H54 (cell line): ENCODE data around the gene CFAP46.

Experiments
- DNase-seq: peaks from one replicate; pipeline ENCODE4 v3.0.0; 2011; ENCODE audit warnings: low spot score, mixed read lengths; ENCODE audit not compliant: insufficient read length
- FAIRE-seq: peaks from 3 replicates; lab custom pipeline; 2011; peaks lifted over from hg19 to GRCh38; lab: Jason Lieb, UNC
- POLR2A ChIP-seq: IDR thresholded peaks from 2 replicates; pipeline ENCODE4 v1.6.1; 2011; ENCODE audit warnings: low read depth, mild to moderate bottlenecking, low read length

Gene CFAP46

DNA sequence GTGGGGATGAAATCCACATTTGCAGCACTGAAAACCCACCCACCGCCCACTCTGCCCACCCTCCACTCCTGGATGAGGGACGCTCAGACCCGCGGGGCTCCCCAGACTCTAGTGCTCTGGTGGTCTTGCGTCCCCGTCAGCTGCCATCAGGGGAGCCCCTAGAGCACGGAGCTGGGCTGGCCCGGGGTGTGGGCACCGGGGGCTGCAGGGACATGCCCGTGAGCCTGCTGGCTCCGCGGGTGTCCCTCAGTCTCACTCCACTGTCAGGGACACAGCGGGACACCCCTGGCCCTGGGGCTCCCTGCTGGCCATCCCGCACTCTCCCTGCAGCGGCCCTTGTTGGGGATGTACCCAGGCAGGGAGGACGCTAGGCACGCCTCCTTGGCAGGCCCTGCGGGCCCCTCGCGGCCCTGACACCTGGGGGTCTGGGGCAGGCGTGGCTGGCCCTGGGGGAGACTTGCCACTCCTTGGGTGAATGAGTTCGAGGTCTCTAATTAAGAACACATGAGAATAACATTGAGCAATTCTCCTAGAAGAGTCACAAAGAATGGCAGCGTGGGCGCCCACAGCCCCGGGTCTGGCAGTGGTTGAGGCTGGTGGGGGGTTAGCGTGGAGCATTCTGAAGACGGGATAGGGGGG is 64.2 kb downstream of the CFAP46 start:
- no peak for TF ChIP-seq POLR2A
- FAIRE-seq (no peak), DNase-seq (no peak)

DNA sequence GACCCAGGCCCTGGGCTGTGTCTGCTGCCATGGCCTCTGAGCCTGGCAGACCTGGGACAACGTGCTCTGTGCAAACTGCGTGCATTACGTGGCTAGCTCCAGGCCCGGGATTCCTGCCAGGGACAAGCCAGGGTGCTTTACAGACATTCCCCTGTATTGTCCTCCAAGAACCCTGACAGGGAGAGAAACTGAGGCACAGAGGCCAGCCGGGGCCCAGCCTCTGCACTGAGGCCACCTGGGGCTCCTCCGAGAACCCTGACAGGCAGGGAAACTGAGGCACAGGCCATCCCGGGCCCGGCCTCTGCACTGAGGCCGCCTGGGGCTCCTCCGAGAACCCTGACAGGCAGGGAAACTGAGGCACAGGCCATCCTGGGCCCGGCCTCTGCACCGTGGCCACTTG is 64.9 kb downstream of the CFAP46 start:
- DNase-seq (no peak), FAIRE-seq (no peak)
- no peak for TF ChIP-seq POLR2A

DNA sequence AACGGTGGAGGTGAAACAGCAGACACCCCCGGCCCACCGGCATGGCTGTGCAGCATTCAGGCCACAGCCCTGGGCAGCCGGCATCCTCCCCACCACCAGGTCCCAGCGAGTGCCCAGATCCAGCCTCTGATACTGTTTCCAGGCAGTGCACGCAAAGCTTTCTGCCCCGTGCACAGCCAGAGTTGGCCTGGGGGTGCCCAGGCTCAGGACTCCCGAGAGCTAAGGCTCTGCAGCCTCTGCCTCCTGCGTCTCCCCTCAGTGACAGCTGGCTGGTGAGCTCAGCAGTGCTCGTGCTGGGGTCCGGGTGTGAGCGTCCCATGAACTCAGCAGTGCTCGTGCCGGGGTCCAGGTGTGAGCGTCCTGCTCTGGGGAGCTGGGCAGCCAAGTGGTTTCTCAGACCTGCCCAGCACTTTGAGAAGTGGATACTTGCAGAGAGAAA is 65.4 kb downstream of the CFAP46 start:
- no peak for TF ChIP-seq POLR2A
- no peak for FAIRE-seq
- no peak for DNase-seq

DNA sequence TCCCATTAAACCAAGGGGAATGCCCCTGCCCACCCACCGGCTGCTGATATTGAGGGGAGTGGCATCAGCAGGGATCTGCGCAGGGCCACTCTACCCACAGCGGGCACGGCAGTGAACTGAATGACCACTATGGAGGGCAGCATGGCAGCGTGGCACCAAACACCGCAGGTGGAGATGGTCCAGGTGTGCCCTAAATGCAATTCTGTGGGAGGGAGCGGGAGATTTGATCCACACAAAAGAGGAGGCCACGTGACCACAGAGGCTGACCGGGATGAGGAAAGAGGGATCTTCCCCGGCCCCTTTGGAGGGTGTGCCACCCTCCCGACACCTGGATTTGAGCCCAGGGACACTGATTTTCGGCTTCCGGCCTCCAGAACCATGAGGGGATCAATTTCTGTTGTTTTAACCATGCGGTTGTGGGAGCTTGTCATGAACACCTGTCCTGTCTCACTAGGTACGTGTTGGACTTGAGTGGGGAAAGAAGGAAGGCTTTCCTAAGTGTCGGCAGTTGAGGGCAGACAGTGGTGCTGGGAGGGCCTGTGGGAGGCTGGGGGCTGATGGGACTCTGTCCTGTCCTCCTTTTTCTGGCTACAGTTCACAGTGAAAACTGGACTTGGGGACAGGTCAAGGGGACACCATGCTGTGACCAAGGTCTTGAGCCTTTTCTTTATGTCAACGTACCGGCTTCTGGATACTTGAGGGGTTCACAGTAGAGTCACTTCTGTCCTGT is 66.1 kb downstream of the CFAP46 start:
- DNase-seq = no peak
- no peak for FAIRE-seq
- TF ChIP-seq POLR2A = no peak

DNA sequence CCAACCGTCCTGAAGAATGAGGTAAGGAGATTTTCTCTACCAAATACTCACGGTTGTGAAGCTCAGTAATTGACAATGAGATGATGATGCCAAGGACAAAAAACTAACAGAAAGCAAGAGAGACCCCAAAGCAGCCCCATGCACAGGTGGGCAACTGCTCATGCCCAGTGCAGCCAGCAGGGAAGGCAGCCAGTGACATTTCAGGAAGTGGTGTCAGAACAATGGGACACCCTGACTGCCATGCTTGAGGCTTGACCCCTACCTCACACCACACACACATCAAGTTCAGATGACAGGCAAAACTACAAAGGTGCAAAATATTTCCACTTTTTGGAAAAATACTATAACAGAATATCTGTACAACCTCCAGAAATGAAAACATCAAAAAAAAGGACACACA is 66.9 kb downstream of the CFAP46 start:
- DNase-seq (no peak), FAIRE-seq (no peak)

DNA sequence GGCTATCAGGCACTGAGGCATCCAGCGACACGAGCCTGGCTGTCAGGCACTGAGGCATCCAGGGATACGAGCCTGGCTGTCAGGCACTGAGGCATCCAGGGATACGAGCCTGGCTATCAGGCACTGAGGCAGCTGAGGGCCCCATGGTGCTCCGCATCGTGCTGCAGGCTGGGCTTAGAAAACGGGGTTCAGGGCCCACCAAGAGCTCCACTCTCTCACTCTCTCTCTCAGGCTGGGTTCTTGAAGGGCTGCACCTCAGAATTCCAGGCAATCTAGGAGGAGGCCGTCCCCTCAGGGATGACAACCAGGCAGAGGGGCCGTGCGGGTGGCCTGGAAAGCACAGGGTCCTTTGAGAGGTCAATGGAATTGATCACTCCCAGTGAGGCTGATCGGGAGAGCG is 69.0 kb downstream of the CFAP46 start:
- FAIRE-seq = no peak
- TF ChIP-seq POLR2A = no peak
- no peak for DNase-seq

More for the DNA sequence above, 66.9 kb downstream of the CFAP46 start:
- TF ChIP-seq POLR2A = no peak

DNA sequence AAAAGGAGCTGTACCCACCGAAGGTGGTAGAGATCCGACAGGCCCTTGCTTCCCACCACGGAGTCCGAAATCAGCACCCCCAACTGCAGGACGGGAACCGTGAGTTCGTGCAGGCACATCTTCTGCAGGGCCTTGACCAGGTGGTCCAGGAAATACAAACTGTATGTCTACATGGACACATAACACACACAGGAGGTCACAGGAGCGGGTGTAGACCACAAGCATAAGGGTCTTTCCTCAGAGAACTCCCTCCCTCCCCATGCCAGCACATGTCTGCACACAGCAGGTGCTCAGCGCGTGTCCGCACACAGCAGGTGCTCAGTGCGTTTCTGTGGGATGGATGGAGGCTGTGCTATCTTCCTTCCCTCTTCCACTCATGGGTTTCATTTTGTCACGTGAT is 69.7 kb downstream of the CFAP46 start:
- TF ChIP-seq POLR2A = no peak
- FAIRE-seq (no peak), DNase-seq (no peak)

DNA sequence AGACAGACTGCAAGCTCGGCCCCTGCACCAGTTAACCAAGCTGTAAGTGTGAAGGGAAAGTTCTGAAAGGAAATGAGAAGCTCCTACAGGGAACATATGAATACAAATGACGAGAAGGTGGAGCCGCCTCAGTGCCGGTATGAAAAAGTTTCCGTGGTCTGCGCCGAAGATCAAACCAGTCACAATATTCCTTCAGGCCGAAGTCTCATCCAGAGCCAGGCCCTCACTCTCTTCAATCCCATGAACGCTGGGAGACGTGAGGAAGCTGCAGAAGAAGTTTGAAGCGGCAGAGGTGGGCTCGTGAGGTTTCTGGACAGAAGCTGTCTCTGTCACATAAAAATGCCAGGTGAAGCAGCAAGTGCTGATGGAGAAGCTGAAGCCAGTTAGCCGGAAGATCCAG is 71.9 kb downstream of the CFAP46 start:
- FAIRE-seq (no peak), DNase-seq (no peak)
- no peak for TF ChIP-seq POLR2A

DNA sequence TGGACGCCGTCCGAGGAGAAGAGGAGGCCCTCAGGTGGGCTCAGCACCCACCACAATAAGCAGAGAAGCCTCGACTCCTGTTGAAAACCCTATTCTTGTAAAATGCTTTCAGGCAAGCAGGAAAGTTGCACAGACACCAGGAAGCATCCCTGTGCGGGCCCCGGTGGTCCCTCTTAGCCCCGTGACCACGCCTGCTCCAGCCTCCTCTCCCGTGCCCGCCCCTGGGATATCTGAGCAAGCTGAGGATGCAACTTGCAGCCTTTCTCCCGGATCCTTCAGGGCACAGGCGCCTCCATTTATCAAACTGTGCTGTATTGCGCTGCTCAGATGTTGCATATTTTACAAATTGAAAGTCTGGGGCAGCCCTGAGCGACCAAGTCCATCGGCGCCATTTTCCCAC is 72.7 kb downstream of the CFAP46 start:
- no peak for TF ChIP-seq POLR2A
- no peak for FAIRE-seq

DNA sequence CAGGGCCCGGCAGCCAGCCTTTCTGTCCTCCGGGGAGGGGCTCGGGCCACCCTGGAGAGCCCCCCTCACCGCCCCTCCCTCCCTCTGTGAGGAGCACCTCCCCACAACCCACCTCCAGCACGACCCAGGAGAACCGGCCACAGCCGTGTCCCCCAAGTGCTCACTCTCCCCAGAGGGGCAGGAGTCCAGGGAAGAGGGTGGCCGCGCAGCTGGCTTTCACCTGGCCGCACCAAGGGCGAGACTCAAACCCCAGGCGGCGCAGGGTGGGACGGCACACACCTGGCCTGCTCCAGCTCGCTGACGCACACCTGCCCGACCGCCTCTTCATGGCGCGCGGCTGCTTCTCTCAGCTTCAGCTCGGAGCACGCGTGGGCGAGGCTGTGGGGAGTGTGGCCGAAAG is 73.4 kb downstream of the CFAP46 start:
- no peak for FAIRE-seq
- DNase-seq = no peak
- no peak for TF ChIP-seq POLR2A

More for the DNA sequence above, 72.7 kb downstream of the CFAP46 start:
- DNase-seq = no peak

DNA sequence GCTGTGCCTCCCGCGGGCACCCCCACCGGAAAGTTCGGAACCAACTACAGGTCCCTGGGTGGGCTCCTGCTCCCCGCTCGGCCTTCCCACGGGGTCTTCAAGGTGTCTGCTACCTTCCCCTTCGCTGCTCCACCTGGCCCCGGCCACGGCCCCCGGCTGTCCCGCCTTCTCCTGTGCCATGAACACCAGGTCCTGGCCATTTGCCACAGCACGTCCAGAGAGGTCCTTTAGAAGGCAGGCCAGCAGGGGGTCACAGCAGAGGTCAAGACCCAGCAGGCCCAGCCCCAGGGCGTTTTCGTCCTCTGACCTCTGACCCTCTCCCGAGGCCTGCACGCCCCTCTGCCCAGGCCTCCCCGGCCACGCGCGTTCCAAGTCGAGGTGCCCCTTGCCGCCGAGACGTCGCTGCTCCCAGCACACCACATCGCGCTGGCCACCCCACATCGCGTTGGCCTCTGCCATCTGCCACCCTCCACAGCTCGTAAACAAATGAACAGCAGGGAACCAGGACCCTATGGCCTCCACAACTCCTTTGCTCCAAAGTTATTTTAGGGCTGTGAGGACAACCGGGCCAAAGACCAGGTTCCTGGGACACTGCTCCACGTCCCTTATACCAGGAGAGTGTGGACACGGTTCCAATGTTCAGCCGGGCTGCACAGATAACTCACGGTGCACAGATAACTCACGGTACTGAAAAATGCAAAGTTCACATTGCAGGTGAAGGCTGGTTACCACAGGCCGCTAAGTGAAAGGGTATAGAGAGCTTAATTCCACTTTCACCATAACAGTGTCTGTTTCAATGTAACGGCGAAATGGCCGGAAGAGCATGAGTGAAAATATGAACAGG is 74.3 kb downstream of the CFAP46 start:
- TF ChIP-seq POLR2A = no peak
- FAIRE-seq = no peak

DNA sequence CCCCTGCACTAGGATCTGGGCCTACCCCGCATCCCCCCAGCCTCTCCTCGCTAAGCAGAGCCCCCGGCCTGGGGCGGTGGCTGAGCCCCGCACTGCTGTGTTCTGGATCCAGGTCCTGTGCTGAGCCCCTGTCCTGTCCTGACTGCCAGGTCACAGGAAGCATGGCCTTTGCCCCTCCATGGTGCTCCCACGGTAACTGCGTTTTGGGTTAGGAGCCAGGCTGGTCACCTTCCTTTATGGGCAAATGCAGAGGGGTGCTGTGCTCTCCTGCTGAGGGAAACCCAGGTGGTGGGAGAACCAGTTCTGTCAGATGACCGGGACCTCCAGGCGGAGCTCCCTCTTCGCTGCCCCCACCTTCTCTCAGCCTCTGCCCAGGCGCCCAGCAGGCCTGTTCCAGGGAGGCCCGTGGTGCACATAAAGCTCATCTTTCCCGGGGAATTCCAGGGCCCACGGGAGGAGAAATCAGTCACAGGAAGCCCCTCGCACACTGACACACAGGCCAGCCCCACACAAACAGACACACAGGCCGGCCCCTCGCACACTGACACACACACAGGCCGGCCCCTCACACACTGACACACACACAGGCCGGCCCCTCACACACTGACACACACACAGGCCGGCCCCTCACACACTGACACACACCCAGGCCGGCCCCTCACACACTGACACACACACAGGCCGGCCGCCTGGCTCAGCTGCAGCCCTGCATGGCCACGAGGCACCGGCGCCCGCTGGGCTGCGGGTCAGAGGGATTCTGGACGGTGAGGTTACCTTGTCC is 75.6 kb downstream of the CFAP46 start:
- no peak for FAIRE-seq
- no peak for DNase-seq
- TF ChIP-seq POLR2A = no peak

More for the DNA sequence above, 74.3 kb downstream of the CFAP46 start:
- no peak for DNase-seq

DNA sequence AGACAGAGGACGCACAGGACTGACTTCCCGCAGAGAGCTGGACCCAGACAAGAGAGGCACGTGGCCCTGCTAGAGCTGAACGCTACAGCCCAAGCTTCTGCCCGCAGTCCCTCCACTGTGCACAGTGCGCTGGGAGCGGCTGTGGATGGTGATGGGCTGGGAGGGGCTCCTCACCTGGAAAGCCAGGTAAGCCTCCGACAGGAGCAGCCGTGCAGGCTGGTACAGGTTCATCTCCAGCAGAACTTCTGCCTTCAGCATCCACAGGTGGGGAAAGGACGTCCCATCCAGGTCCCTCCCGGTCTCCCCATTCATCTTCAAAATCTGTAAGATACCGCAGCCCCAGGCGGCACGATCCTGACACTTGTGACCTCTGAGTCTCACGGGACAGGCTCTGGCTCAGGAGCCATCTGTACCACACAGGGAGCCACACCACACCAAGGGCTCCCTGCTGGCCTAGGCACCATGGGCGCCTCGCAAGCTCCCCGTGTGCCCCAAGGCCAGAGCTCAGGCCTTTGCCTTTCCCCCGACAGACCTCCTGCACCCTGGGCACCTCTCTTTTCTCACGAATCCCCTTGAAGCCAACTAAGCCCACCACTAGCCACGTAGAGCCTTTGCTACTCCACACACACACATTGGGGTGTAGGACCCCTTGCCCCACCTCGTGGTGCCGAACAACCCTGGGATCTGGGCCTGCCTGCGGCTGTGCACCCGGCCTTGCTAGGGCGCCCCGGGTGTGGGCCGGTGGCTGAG is 76.3 kb downstream of the CFAP46 start:
- DNase-seq (no peak), FAIRE-seq (no peak)
- no peak for TF ChIP-seq POLR2A
